ENCODE measurements around the gene ERCC6L2.

ERCC6L2 gene

DNA sequence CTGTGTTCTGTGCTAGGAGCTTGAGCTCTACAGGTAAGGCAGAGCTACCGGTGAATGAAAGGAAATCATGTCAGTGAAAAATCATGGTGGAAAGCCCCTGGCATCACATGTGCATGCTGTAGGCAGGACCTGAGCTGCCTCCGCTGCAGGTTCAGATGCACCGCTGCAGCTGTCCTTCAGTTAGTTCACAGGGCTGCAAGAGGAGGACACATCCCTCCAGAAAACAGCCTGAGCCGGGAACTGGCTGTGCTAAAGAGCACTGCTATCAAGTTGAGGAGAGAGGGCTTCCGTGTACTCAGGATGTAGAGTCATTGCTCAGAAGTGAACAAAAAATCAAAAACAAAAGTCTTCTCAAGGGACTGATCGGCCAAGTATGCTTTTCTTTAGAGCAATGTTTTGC is 138.6 kb downstream of the ERCC6L2 start:
- no peak for DNase-seq
- in situ Hi-C loops (cut with HindIII; ENCODE audit: low pct_ligation_motif_present, low sequenced_read_pairs), result no loop called here
- TF ChIP-seq, protein P1, sequence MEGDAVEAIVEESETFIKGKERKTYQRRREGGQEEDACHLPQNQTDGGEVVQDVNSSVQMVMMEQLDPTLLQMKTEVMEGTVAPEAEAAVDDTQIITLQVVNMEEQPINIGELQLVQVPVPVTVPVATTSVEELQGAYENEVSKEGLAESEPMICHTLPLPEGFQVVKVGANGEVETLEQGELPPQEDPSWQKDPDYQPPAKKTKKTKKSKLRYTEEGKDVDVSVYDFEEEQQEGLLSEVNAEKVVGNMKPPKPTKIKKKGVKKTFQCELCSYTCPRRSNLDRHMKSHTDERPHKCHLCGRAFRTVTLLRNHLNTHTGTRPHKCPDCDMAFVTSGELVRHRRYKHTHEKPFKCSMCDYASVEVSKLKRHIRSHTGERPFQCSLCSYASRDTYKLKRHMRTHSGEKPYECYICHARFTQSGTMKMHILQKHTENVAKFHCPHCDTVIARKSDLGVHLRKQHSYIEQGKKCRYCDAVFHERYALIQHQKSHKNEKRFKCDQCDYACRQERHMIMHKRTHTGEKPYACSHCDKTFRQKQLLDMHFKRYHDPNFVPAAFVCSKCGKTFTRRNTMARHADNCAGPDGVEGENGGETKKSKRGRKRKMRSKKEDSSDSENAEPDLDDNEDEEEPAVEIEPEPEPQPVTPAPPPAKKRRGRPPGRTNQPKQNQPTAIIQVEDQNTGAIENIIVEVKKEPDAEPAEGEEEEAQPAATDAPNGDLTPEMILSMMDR (IDR thresholded peaks at IDR 0.05; ENCODE audit: low read depth, low read length, missing control alignments), result no peak
- Histone ChIP-seq H3K36me3 (replicated peaks) (peaks cover 3% of the 10 kb centered on the region), H3K27me3 (replicated peaks) (no peaks in the 10 kb centered on the region), H3K27ac (no peak overlapping the region), H3K4me3 (ENCODE audit: low read depth, low read length) (no peak overlapping the region)

DNA sequence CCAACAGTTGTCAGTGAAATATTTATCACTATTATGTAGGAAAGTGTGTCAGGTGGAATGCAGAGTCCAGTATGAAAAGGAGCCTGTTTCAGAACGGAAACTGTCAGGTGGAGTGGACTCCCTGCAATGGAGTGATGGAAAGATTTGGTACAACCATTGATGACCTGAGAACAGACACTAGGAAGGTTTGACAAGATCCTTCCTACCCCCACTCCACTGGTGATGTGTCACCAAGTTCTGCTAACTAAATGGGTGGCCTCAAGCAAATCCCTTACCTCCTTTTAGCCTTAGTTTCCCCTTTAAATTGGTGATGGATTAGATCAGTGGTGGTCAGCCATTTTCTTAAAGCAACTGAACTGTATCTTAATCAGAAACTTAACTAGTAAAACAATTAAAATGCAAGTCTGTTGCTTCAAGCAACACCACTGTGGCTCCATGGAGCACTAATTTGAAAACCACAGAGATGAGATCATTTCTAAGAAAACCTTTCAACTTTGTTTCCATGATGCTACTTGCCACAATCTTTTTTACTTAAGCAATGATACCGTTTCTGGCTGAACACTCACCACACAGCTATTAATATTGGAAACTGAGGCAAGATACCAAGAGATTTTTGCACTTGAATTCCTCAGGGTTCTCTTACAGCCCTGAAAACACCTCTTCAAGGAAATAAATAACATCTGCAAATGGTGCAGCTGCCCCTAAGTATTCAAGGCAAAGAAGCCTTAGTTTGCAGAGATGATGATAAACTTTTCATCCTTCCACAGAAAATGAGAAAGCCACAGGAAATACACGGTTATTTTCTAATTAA is 140.6 kb downstream of the ERCC6L2 start:
- no peak overlapping the region for H3K4me3 ChIP-seq (ENCODE audit: low read depth, low read length)
- H3K36me3 ChIP-seq (replicated peaks), result peaks cover 3% of the 10 kb centered on the region
- DNase-seq, result no peak
- H3K27ac ChIP-seq, result no peak overlapping the region
- in situ Hi-C loops (cut with HindIII; ENCODE audit: low pct_ligation_motif_present, low sequenced_read_pairs), result no loop called here
- TF ChIP-seq, protein P1 (IDR thresholded peaks at IDR 0.05; ENCODE audit: low read depth, low read length, missing control alignments), result no peak
- peaks cover 7% of the 10 kb centered on the region for H3K27me3 ChIP-seq (replicated peaks)

Data from brain microvascular endothelial cell (primary cell).